ENCODE measurements around the gene CDC27. TPM values are rescaled to one million over a fixed set of nuclear protein-coding genes. Genes with fewer than 3 reads are reported as not detected.
A peak's percentile ranks its signal among the peaks of the same experiment; 100 is the strongest.

The CDC27 gene
- total RNA-seq, 4 donors from 2014 or later = 38.7 to 87.6 (median 64.5) TPM

- no peak overlapping the region for H3K27ac ChIP-seq
- 74 to 77% methylated on average over 8 of the region's 8 CpGs for WGBS, 2 donors
- H3K27me3 ChIP-seq = no peaks in the 10 kb centered on the region
- no peaks in the 10 kb centered on the region for H3K9me3 ChIP-seq
- peaks cover 0 to 52% (median 26%) of the 10 kb centered on the region in 4 donors for H3K4me1 ChIP-seq
- no peaks in the 10 kb centered on the region for H3K36me3 ChIP-seq
- TF ChIP-seq EP300 (IDR thresholded peaks at IDR 0.05) (no peak), CTCF (IDR thresholded peaks at IDR 0.05) (no peak), POLR2A (IDR thresholded peaks at IDR 0.05) (no peak)
- H3K4me3 ChIP-seq = no peak overlapping the region
- no peak for DNase-seq (ENCODE audit: low spot score in 2 of 2)
Measured at GRCh38 chr17:47207143-47208067, 18.3 kb upstream of the CDC27 start.

GRCh38 chr17:47205419-47205963 lies 16.4 kb upstream of the CDC27 start:
- Histone ChIP-seq H3K27me3 (no peaks in the 10 kb centered on the region), H3K4me3 (peak overlapping the region in 3 of 4 donors; percentile 10 to 22 (median 11)), H3K9me3 (no peaks in the 10 kb centered on the region), H3K36me3 (no peaks in the 10 kb centered on the region), H3K4me1 (peaks cover 0 to 47% (median 26%) of the 10 kb centered on the region in 4 donors), H3K27ac (peak overlapping the region; percentile 74 to 95 (median 86))
- peak; percentile 48 to 62 for DNase-seq (ENCODE audit: low spot score in 2 of 2)
- peak in 1 of 2 donors; percentile 18 for TF ChIP-seq POLR2A (IDR thresholded peaks at IDR 0.05)
- no peak for TF ChIP-seq EP300 (IDR thresholded peaks at IDR 0.05)
- whole genome bisulfite sequencing, 2 donors = 54 to 55% methylated on average over 9 of the region's 9 CpGs

GRCh38 chr17:47204722-47205418 lies 15.8 kb upstream of the CDC27 start:
- Histone ChIP-seq H3K27ac (peak overlapping the region; percentile 74 to 95 (median 86)), H3K4me1 (peaks cover 0 to 41% (median 26%) of the 10 kb centered on the region in 4 donors), H3K9me3 (no peaks in the 10 kb centered on the region), H3K27me3 (no peaks in the 10 kb centered on the region), H3K36me3 (no peaks in the 10 kb centered on the region), H3K4me3 (peak overlapping the region in 3 of 4 donors; percentile 10 to 22 (median 11))
- DNase-seq (ENCODE audit: low spot score in 2 of 2) = peak in 1 of 2 donors; percentile 33
- TF ChIP-seq CTCF (IDR thresholded peaks at IDR 0.05) (no peak), EP300 (IDR thresholded peaks at IDR 0.05) (peak in 1 of 2 donors; percentile 46)
- WGBS, 2 donors = 18 to 36% methylated on average over 6 of the region's 6 CpGs

- peak overlapping the region; percentile 74 to 95 (median 86) for H3K27ac ChIP-seq
- H3K27me3 ChIP-seq = no peaks in the 10 kb centered on the region
- no peaks in the 10 kb centered on the region for H3K36me3 ChIP-seq
- no peak for TF ChIP-seq EP300 (IDR thresholded peaks at IDR 0.05)
- no peak overlapping the region for H3K4me3 ChIP-seq
- H3K9me3 ChIP-seq = no peaks in the 10 kb centered on the region
- no peak for DNase-seq (ENCODE audit: low spot score in 2 of 2)
- H3K4me1 ChIP-seq = peaks cover 0 to 37% (median 26%) of the 10 kb centered on the region in 4 donors
- 73 to 76% methylated on average over 6 of the region's 6 CpGs for WGBS, 2 donors
Measured at GRCh38 chr17:47203984-47204721, 15.1 kb upstream of the CDC27 start.

- no peaks in the 10 kb centered on the region for H3K9me3 ChIP-seq
- H3K4me3 ChIP-seq = no peak overlapping the region
- TF ChIP-seq POLR2A (IDR thresholded peaks at IDR 0.05) (no peak), CTCF (IDR thresholded peaks at IDR 0.05) (no peak), EP300 (IDR thresholded peaks at IDR 0.05) (no peak)
- H3K27me3 ChIP-seq = no peaks in the 10 kb centered on the region
- peaks cover 0 to 28% (median 23%) of the 10 kb centered on the region in 4 donors for H3K4me1 ChIP-seq
- H3K36me3 ChIP-seq = no peaks in the 10 kb centered on the region
- no peak overlapping the region for H3K27ac ChIP-seq
- WGBS, 2 donors = 68 to 77% methylated on average over 4 of the region's 4 CpGs
- no peak for DNase-seq (ENCODE audit: low spot score in 2 of 2)
Measured at GRCh38 chr17:47201166-47201565, 12.1 kb upstream of the CDC27 start.

All from tibial nerve (tissue), 4 donors.